K562 (cell line): ENCODE measurements around the gene RNF103. TPM values are rescaled to one million over a fixed set of nuclear protein-coding genes. Genes with fewer than 3 reads are reported as not detected.

ENCODE experiments used
- ARID3B ChIP-seq: fragments of 250-450 bp; sonication (Bioruptor Pico); IDR thresholded peaks from 2 replicates; pipeline ENCODE4 v1.4.0; 2020; ENCODE audit warnings: borderline replicate concordance
- ATF1 ChIP-seq, 2 experiments: fragments of 450-650 bp in 1 of 2; IDR thresholded peaks; 2 replicates each; pipeline ENCODE4 v1.6.1; 2016; ENCODE audit warnings: missing compliant biosample characterization in 1 of 2, missing genetic modification characterization in 1 of 2
- ATF2 ChIP-seq: sonication (generic); formaldehyde crosslinking; IDR thresholded peaks from 2 replicates; pipeline ENCODE4 v1.8.1; 2022; ENCODE audit warnings: missing genetic modification reagents
- BRF1 ChIP-seq: IDR thresholded peaks from 3 replicates; pipeline ENCODE4 v1.6.1; 2011; ENCODE audit warnings: borderline replicate concordance, mild to moderate bottlenecking; ENCODE audit not compliant: insufficient read length; ENCODE audit errors: extremely low read depth
- CBFA2T3 ChIP-seq: fragments of 450-650 bp; IDR thresholded peaks from 2 replicates; pipeline ENCODE4 v1.6.1; 2017
- ELF1 ChIP-seq: fragments of 200-800 bp; sonication (Bioruptor generic); IDR thresholded peaks from 2 replicates; pipeline ENCODE4 v1.6.1; 2016; ENCODE audit warnings: missing genetic modification characterization, missing compliant biosample characterization
- ESRRA ChIP-seq: fragments of 450-650 bp; IDR thresholded peaks from 2 replicates; pipeline ENCODE4 v1.6.1; 2014; ENCODE audit warnings: low read depth, mild to moderate bottlenecking, moderate library complexity, borderline replicate concordance
- EWSR1 ChIP-seq: fragments of 450-650 bp; IDR thresholded peaks from 2 replicates; pipeline ENCODE4 v1.6.1; 2018; ENCODE audit warnings: borderline replicate concordance, mild to moderate bottlenecking, low read depth, moderate library complexity; ENCODE audit not compliant: partially characterized antibody
- HCFC1 ChIP-seq: IDR thresholded peaks from 2 replicates; pipeline ENCODE4 v1.6.1; 2012; ENCODE audit warnings: low read depth, low read length, improper control_type of control experiment
- HINFP ChIP-seq: fragments of 450-650 bp; conservative IDR thresholded peaks from 2 replicates; pipeline ENCODE4 v1.6.1; 2016; ENCODE audit warnings: missing genetic modification characterization, low read depth, mild to moderate bottlenecking, control low read depth, missing compliant biosample characterization
- NR3C1 ChIP-seq: sonication (generic); formaldehyde crosslinking; IDR thresholded peaks from 2 replicates; pipeline ENCODE4 v1.8.1; 2022; ENCODE audit warnings: missing genetic modification reagents
- RAD51 ChIP-seq: fragments of 450-650 bp; IDR thresholded peaks from 2 replicates; pipeline ENCODE4 v1.7.1; 2016; ENCODE audit warnings: low read depth, mild to moderate bottlenecking, borderline replicate concordance
- RBBP5 ChIP-seq: fragments of 200-600 bp; sonication (generic); IDR thresholded peaks from 2 replicates; pipeline ENCODE4 v1.6.1; 2012; ENCODE audit warnings: borderline replicate concordance, mild to moderate bottlenecking, low read length, control low read depth, inconsistent platforms; ENCODE audit not compliant: insufficient read depth, poor library complexity, severe bottlenecking
- RBM25 ChIP-seq: fragments of 200-400 bp; formaldehyde crosslinking; IDR thresholded peaks from 2 replicates; pipeline ENCODE4 v1.6.1; 2018; ENCODE audit warnings: low read length, low read depth, moderate library complexity; ENCODE audit not compliant: severe bottlenecking
- RNF2 ChIP-seq: sonication (generic); IDR thresholded peaks from 2 replicates; pipeline ENCODE4 v1.6.1; 2016
- SP1 ChIP-seq: sonication (generic); formaldehyde crosslinking; IDR thresholded peaks from 2 replicates; pipeline ENCODE4 v1.8.1; 2022; ENCODE audit warnings: mild to moderate bottlenecking, missing genetic modification reagents
- TCFL5 ChIP-seq: fragments of 250-450 bp; sonication (Bioruptor Pico); conservative IDR thresholded peaks from 2 replicates; pipeline ENCODE4 v1.6.1; 2021; ENCODE audit warnings: mild to moderate bottlenecking, moderate library complexity, matching md5 sums
- ZBTB17 ChIP-seq: fragments of 450-650 bp; formaldehyde crosslinking; IDR thresholded peaks from 2 replicates; pipeline ENCODE4 v1.4.0; 2020; ENCODE audit warnings: mild to moderate bottlenecking
- ZBTB7A ChIP-seq: IDR thresholded peaks from 2 replicates; pipeline ENCODE4 v1.6.1; 2011; ENCODE audit warnings: low read depth, mild to moderate bottlenecking, low read length, moderate library complexity, borderline replicate concordance; ENCODE audit not compliant: control insufficient read depth
- ZBTB8A ChIP-seq: fragments of 450-650 bp; IDR thresholded peaks from 2 replicates; pipeline ENCODE4 v1.6.1; 2018; ENCODE audit warnings: mild to moderate bottlenecking, moderate library complexity; ENCODE audit not compliant: partially characterized antibody
- ZEB2 ChIP-seq: fragments of 450-650 bp; IDR thresholded peaks from 2 replicates; pipeline ENCODE4 v1.6.1; 2016
- ZFP30 ChIP-seq: fragments of 250-450 bp; sonication (Bioruptor Pico); IDR thresholded peaks from 2 replicates; pipeline ENCODE4 v1.8.0; 2022; ENCODE audit warnings: moderate library complexity, mild to moderate bottlenecking, inconsistent platforms, borderline replicate concordance
- ZNF224 ChIP-seq: sonication (generic); formaldehyde crosslinking; IDR thresholded peaks from 2 replicates; pipeline ENCODE4 v1.8.0; 2022; ENCODE audit warnings: mild to moderate bottlenecking, missing genetic modification reagents
- ZNF583 ChIP-seq: fragments of 250-450 bp; sonication (Bioruptor Pico); IDR thresholded peaks from 2 replicates; pipeline ENCODE4 v1.4.0; 2020
- ZSCAN32 ChIP-seq: fragments of 450-650 bp; formaldehyde crosslinking; IDR thresholded peaks from 2 replicates; pipeline ENCODE4 v1.4.0; 2020; ENCODE audit warnings: mild to moderate bottlenecking, moderate library complexity
- polyA plus RNA-seq, 8 experiments: library from polyadenylated mRNA; depleted of rRNA in 4 of 8; stranded (reverse) in 5 of 8; unstranded in 3 of 8; fragments of >200 nt; fragmentation: Nextera tagmentation in 2 of 8; fragmentation: Illumina TruSeq in 1 of 8; extraction: Ambion mirVana in 2 of 8; extraction: Trizol in 1 of 8; gene quantifications; 2 replicates each; pipeline versions ENCODE4 v1.2.1 to v1.2.3, GENCODE V29; 2011 to 2014; ENCODE audit warnings: inconsistent platforms in 1 of 8, missing spikeins in 1 of 8
- total RNA-seq, 7 experiments: library from RNA; depleted of rRNA in 6 of 7; stranded (reverse); fragments of >200 nt in 6 of 7; fragmentation: Illumina TruSeq in 2 of 7; extraction: Trizol in 2 of 7; gene quantifications; 2 replicates each; pipeline versions ENCODE4 v1.2.1 to v1.2.3, GENCODE V29; 2011 to 2021; ENCODE audit warnings: low replicate concordance in 1 of 7

Gene RNF103
- total and polyA plus RNA-seq, 9 of the 15 experiments (the other 6 are each of a cell fraction or from before 2014, with no cell fraction given) = 1.2 to 6.8 (median 4.6) TPM

GRCh38 chr2:86562485-86562921 lies 61.2 kb downstream of the RNF103 start (continued):
- TF ChIP-seq NR3C1 (CRISPR knock-in tag) = no peak
- no peak for TF ChIP-seq ZBTB7A
- peak; percentile 6; the same call in 1 of the 2 replicates for TF ChIP-seq SP1 (CRISPR knock-in tag)
- TF ChIP-seq ZEB2 = no peak
- peak; percentile 82 for TF ChIP-seq RBBP5
- no peak for TF ChIP-seq ZBTB8A
- no peak for TF ChIP-seq BRF1
- peak; percentile 96 for TF ChIP-seq HINFP (tag)
- TF ChIP-seq ZSCAN32 (CRISPR knock-in tag) = no peak
- TF ChIP-seq ZFP30 (CRISPR knock-in tag) = no peak
- TF ChIP-seq TCFL5 = no peak
- TF ChIP-seq ZNF224 = no peak
- TF ChIP-seq ZBTB17 (CRISPR knock-in tag) = no peak
- TF ChIP-seq RBM25 = no peak
- no peak for TF ChIP-seq ATF2 (CRISPR knock-in tag)
- TF ChIP-seq ESRRA = no peak
- no peak for TF ChIP-seq RNF2
- TF ChIP-seq ZNF583 = no peak
- TF ChIP-seq HCFC1 = no peak
- no peak for TF ChIP-seq ATF1 (CRISPR knock-in tag; IDR thresholded peaks at IDR 0.05)
- TF ChIP-seq ATF1 (tag; IDR thresholded peaks at IDR 0.05) = no peak
- TF ChIP-seq ARID3B (CRISPR knock-in tag) = no peak
- TF ChIP-seq EWSR1 = no peak
- no peak for TF ChIP-seq ELF1 (tag)
- no peak for TF ChIP-seq CBFA2T3
- no peak for TF ChIP-seq RAD51
